HepG2 (cell line): ENCODE results near the gene LTC4S. TPM values are rescaled to one million over a fixed set of nuclear protein-coding genes. Genes with fewer than 3 reads are reported as not detected.
A peak's percentile ranks its signal among the peaks of the same experiment; 100 is the strongest.

ENCODE experiments used
- CBX1 ChIP-seq: IDR thresholded peaks from one replicate; pipeline ENCODE4 v1.6.1; 2016; ENCODE audit warnings: antibody characterized with exemption, low read depth
- ERF ChIP-seq: IDR thresholded peaks from 2 replicates; pipeline ENCODE4 v1.6.1; 2018; ENCODE audit warnings: missing biosample characterization, missing genetic modification reagents
- HDAC2 ChIP-seq: sonication (generic); formaldehyde crosslinking; IDR thresholded peaks from 2 replicates; pipeline ENCODE4 v1.4.0; 2020; ENCODE audit warnings: missing genetic modification reagents
- HNRNPL ChIP-seq: fragments of 200-400 bp; formaldehyde crosslinking; IDR thresholded peaks from 2 replicates; pipeline ENCODE4 v1.6.1; 2017; ENCODE audit warnings: mild to moderate bottlenecking, low read depth, low read length
- MATR3 ChIP-seq: sonication (generic); formaldehyde crosslinking; IDR thresholded peaks from 2 replicates; pipeline ENCODE4 v1.4.0; 2020; ENCODE audit warnings: missing genetic modification reagents
- MED13 ChIP-seq: sonication (generic); formaldehyde crosslinking; IDR thresholded peaks from 2 replicates; pipeline ENCODE4 v1.5.0; 2020; ENCODE audit warnings: missing genetic modification reagents
- MTF1 ChIP-seq: sonication (generic); formaldehyde crosslinking; IDR thresholded peaks from 2 replicates; pipeline ENCODE4 v1.5.0; 2020; ENCODE audit warnings: missing genetic modification reagents
- PCBP1 ChIP-seq: fragments of 200-400 bp; formaldehyde crosslinking; IDR thresholded peaks from 2 replicates; pipeline ENCODE4 v1.6.1; 2017; ENCODE audit warnings: mild to moderate bottlenecking, low read depth, low read length, borderline replicate concordance
- SALL2 ChIP-seq: sonication (generic); formaldehyde crosslinking; IDR thresholded peaks from 2 replicates; pipeline ENCODE4 v1.8.1; 2023; ENCODE audit warnings: mild to moderate bottlenecking, missing genetic modification reagents, inconsistent platforms
- SKI ChIP-seq: fragments of 450-650 bp; IDR thresholded peaks from one replicate; pipeline ENCODE4 v1.6.1; 2018; ENCODE audit warnings: mild to moderate bottlenecking; ENCODE audit not compliant: partially characterized antibody
- TBL1XR1 ChIP-seq: fragments of 150-350 bp; IDR thresholded peaks from 2 replicates; pipeline ENCODE4 v1.6.1; 2014; ENCODE audit warnings: borderline replicate concordance, low read length; ENCODE audit not compliant: partially characterized antibody
- XBP1 ChIP-seq: sonication (generic); formaldehyde crosslinking; IDR thresholded peaks from 2 replicates; pipeline ENCODE4 v1.5.0; 2020; ENCODE audit warnings: missing genetic modification reagents
- ZBTB42 ChIP-seq: sonication (generic); formaldehyde crosslinking; IDR thresholded peaks from 2 replicates; pipeline ENCODE4 v1.5.0; 2020; ENCODE audit warnings: mild to moderate bottlenecking, missing genetic modification reagents
- ZFP37 ChIP-seq: sonication (generic); formaldehyde crosslinking; IDR thresholded peaks from 2 replicates; pipeline ENCODE4 v1.4.0; 2020; ENCODE audit warnings: missing genetic modification reagents, borderline replicate concordance
- ZFX ChIP-seq: sonication (generic); formaldehyde crosslinking; IDR thresholded peaks from 2 replicates; pipeline ENCODE4 v1.4.0; 2020; ENCODE audit warnings: mild to moderate bottlenecking, low read depth, missing genetic modification reagents, moderate library complexity
- ZNF12 ChIP-seq: sonication (generic); formaldehyde crosslinking; IDR thresholded peaks from 2 replicates; pipeline ENCODE4 v1.5.0; 2020; ENCODE audit warnings: missing genetic modification reagents
- ZNF569 ChIP-seq: sonication (generic); formaldehyde crosslinking; IDR thresholded peaks from 2 replicates; pipeline ENCODE4 v1.5.0; 2020; ENCODE audit warnings: mild to moderate bottlenecking, missing genetic modification reagents, moderate library complexity, borderline replicate concordance
- ZNF589 ChIP-seq: sonication (generic); formaldehyde crosslinking; conservative IDR thresholded peaks from 2 replicates; pipeline ENCODE4 v1.8.0; 2022; ENCODE audit warnings: mild to moderate bottlenecking, moderate library complexity, missing genetic modification reagents
- ZNF841 ChIP-seq: sonication (generic); formaldehyde crosslinking; IDR thresholded peaks from 2 replicates; pipeline ENCODE4 v1.8.1; 2023; ENCODE audit warnings: missing genetic modification reagents, borderline replicate concordance
- polyA plus RNA-seq, 8 experiments: library from polyadenylated mRNA; depleted of rRNA in 3 of 8; stranded (reverse) in 7 of 8; unstranded in 1 of 8; fragments of >200 nt; fragmentation: Illumina TruSeq in 4 of 8; extraction: Trizol in 4 of 8; gene quantifications; 2 replicates each; pipeline versions ENCODE4 v1.2.1 to v1.2.3, GENCODE V29; 2011 to 2016; ENCODE audit warnings: low read depth in 4 of 8, missing spikeins in 1 of 8, mixed read lengths in 1 of 8; ENCODE audit not compliant: insufficient read depth in 1 of 8
- total RNA-seq, 5 experiments: library from RNA; depleted of rRNA; stranded (reverse); fragments of >200 nt; fragmentation: Illumina TruSeq; extraction: Trizol; gene quantifications; 2 replicates each; pipeline ENCODE4 v1.2.3, GENCODE V29; 2016; ENCODE audit warnings: low read depth in 1 of 5
- TF ChIP-seq, protein P1 (sequence below): sonication (generic); formaldehyde crosslinking; IDR thresholded peaks from 2 replicates; pipeline ENCODE4 v1.4.0; 2020; ENCODE audit warnings: missing genetic modification reagents
- TF ChIP-seq, protein P2 (sequence below): sonication (generic); formaldehyde crosslinking; IDR thresholded peaks from 2 replicates; pipeline ENCODE4 v1.4.0; 2020; ENCODE audit warnings: mild to moderate bottlenecking, low read depth, missing genetic modification reagents
- TF ChIP-seq, protein P3 (sequence below): sonication (generic); formaldehyde crosslinking; IDR thresholded peaks from 2 replicates; pipeline ENCODE4 v1.4.0; 2020; ENCODE audit warnings: missing genetic modification reagents, mild to moderate bottlenecking, borderline replicate concordance
- TF ChIP-seq, protein P4 (sequence below): conservative IDR thresholded peaks from 2 replicates; pipeline ENCODE4 v1.6.1; 2018; ENCODE audit warnings: missing genetic modification reagents
- TF ChIP-seq, protein P5 (sequence below): sonication (generic); formaldehyde crosslinking; IDR thresholded peaks from 2 replicates; pipeline ENCODE4 v1.8.1; 2023; ENCODE audit warnings: mild to moderate bottlenecking, missing genetic modification reagents

The LTC4S gene
- total and polyA plus RNA-seq, 2 of the 13 experiments (the other 11 are each of a cell fraction or from before 2014, with no cell fraction given), result 0.35 TPM; not detected in 1

DNA sequence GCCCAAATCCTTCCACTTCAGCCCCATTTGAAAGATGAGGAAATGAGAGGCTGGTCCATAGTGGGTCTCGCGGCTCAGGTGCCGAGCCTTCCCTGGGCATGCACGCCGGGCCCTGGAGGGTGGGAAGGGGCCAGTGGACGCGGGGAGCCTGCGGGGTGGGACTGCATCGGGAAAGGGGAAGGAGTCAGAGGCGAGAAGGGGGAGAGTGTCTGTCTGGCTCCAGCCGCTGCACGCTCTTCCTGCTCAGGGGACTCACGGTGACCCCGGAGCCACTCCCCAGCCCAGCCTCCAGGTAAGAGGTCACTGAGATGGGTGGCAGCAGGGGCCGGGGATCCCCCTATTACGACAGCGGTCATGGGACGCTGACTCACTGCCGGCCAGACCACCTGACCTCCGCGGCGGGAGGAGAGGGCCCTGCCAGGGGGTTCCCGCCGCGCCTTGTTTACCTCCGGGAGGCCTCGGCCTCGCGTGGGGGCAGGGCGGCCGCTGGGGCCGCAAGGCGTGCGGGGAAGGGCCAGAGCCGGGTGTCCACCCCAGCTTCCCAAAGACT lies 25.0 kb downstream of the LTC4S start (continued):
- TF ChIP-seq ZNF12 (CRISPR knock-in tag) (peak; percentile 23; the same call in 1 of the 2 replicates), HDAC2 (peak; percentile 75), ZFP37 (CRISPR knock-in tag) (peak; percentile 80; the same call in 1 of the 2 replicates), CBX1 (peak; percentile 15), PCBP1 (peak; percentile 88; the same call in 1 of the 2 replicates), SKI (peak; percentile 93), ZNF841 (CRISPR knock-in tag) (0 out of 2 replicates have a peak, but pooled peaks have one; percentile 67), HNRNPL (no peak), ZNF569 (peak; percentile 91; the same call in 1 of the 2 replicates), MATR3 (CRISPR knock-in tag) (no peak), SALL2 (CRISPR knock-in tag) (peak; percentile 74; the same call in 1 of the 2 replicates), ZBTB42 (CRISPR knock-in tag) (0 out of 2 replicates have a peak, but pooled peaks have one; percentile 66), MED13 (CRISPR knock-in tag) (peak; percentile 94; the same call in 1 of the 2 replicates), MTF1 (no peak), ZFX (CRISPR knock-in tag) (peak; percentile 86), ERF (peak; percentile 97), XBP1 (CRISPR knock-in tag) (no peak), TBL1XR1 (peak; percentile 76), ZNF589 (CRISPR knock-in tag) (peak; percentile 77; the same call in 1 of the 2 replicates)
- TF ChIP-seq, protein P1, sequence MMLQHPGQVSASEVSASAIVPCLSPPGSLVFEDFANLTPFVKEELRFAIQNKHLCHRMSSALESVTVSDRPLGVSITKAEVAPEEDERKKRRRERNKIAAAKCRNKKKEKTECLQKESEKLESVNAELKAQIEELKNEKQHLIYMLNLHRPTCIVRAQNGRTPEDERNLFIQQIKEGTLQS, result peak; percentile 99
- TF ChIP-seq, protein P2, sequence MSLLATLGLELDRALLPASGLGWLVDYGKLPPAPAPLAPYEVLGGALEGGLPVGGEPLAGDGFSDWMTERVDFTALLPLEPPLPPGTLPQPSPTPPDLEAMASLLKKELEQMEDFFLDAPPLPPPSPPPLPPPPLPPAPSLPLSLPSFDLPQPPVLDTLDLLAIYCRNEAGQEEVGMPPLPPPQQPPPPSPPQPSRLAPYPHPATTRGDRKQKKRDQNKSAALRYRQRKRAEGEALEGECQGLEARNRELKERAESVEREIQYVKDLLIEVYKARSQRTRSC, result peak; percentile 49; the same call in 1 of the 2 replicates
- TF ChIP-seq, protein P3, sequence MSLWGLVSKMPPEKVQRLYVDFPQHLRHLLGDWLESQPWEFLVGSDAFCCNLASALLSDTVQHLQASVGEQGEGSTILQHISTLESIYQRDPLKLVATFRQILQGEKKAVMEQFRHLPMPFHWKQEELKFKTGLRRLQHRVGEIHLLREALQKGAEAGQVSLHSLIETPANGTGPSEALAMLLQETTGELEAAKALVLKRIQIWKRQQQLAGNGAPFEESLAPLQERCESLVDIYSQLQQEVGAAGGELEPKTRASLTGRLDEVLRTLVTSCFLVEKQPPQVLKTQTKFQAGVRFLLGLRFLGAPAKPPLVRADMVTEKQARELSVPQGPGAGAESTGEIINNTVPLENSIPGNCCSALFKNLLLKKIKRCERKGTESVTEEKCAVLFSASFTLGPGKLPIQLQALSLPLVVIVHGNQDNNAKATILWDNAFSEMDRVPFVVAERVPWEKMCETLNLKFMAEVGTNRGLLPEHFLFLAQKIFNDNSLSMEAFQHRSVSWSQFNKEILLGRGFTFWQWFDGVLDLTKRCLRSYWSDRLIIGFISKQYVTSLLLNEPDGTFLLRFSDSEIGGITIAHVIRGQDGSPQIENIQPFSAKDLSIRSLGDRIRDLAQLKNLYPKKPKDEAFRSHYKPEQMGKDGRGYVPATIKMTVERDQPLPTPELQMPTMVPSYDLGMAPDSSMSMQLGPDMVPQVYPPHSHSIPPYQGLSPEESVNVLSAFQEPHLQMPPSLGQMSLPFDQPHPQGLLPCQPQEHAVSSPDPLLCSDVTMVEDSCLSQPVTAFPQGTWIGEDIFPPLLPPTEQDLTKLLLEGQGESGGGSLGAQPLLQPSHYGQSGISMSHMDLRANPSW, result no peak
- TF ChIP-seq, protein P4, sequence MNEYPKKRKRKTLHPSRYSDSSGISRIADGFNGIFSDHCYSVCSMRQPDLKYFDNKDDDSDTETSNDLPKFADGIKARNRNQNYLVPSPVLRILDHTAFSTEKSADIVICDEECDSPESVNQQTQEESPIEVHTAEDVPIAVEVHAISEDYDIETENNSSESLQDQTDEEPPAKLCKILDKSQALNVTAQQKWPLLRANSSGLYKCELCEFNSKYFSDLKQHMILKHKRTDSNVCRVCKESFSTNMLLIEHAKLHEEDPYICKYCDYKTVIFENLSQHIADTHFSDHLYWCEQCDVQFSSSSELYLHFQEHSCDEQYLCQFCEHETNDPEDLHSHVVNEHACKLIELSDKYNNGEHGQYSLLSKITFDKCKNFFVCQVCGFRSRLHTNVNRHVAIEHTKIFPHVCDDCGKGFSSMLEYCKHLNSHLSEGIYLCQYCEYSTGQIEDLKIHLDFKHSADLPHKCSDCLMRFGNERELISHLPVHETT (CRISPR knock-in tag), result peak; percentile 86; the same call in 1 of the 2 replicates
- TF ChIP-seq, protein P5, sequence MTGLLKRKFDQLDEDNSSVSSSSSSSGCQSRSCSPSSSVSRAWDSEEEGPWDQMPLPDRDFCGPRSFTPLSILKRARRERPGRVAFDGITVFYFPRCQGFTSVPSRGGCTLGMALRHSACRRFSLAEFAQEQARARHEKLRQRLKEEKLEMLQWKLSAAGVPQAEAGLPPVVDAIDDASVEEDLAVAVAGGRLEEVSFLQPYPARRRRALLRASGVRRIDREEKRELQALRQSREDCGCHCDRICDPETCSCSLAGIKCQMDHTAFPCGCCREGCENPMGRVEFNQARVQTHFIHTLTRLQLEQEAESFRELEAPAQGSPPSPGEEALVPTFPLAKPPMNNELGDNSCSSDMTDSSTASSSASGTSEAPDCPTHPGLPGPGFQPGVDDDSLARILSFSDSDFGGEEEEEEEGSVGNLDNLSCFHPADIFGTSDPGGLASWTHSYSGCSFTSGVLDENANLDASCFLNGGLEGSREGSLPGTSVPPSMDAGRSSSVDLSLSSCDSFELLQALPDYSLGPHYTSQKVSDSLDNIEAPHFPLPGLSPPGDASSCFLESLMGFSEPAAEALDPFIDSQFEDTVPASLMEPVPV (CRISPR knock-in tag), result peak; percentile 85; the same call in 1 of the 2 replicates
